Right lobe of liver (tissue), 4 donors: ENCODE data around the gene ATXN1.

Experiments used
- POLR2A ChIP-seq: fragments of 450-650 bp; IDR thresholded peaks from one replicate; pipeline ENCODE4 v1.6.1; 2017; ENCODE audit warnings: antibody characterized with exemption, mild to moderate bottlenecking
- TF ChIP-seq, protein P1 (sequence below), 4 donors: fragments of 200-600 bp in 3 of 4; fragments of 450-650 bp in 1 of 4; IDR thresholded peaks; one replicate each; pipeline versions ENCODE4 v1.5.1 to v1.8.0; 2016 to 2022; ENCODE audit warnings: antibody characterized with exemption in 4 of 4, mild to moderate bottlenecking in 2 of 4
- donor health status: DM: no; HTN: no; CAD: no.
- donor health status: DM: no; HTN: no; CAD: no.
- donor health status: DM: no; HTN: yes; CAD: no.

GRCh38 chr6:16750566-16750965 is 10.7 kb downstream of the ATXN1 start:
- TF ChIP-seq, protein P1, sequence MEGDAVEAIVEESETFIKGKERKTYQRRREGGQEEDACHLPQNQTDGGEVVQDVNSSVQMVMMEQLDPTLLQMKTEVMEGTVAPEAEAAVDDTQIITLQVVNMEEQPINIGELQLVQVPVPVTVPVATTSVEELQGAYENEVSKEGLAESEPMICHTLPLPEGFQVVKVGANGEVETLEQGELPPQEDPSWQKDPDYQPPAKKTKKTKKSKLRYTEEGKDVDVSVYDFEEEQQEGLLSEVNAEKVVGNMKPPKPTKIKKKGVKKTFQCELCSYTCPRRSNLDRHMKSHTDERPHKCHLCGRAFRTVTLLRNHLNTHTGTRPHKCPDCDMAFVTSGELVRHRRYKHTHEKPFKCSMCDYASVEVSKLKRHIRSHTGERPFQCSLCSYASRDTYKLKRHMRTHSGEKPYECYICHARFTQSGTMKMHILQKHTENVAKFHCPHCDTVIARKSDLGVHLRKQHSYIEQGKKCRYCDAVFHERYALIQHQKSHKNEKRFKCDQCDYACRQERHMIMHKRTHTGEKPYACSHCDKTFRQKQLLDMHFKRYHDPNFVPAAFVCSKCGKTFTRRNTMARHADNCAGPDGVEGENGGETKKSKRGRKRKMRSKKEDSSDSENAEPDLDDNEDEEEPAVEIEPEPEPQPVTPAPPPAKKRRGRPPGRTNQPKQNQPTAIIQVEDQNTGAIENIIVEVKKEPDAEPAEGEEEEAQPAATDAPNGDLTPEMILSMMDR (IDR thresholded peaks at IDR 0.05): no peak
- TF ChIP-seq POLR2A: no peak
